HEK293 (cell line): ENCODE results near the gene ACP4.

Source experiments
- CTCF ChIA-PET: fragments of 350-600 bp; formaldehyde crosslinking; extraction: SDS; loops from one replicate; lab custom pipeline; 2021; ENCODE audit warnings: antibody characterized with exemption; lab: Yijun Ruan, JAX
- POLR2A ChIA-PET: fragments of 300-600 bp; formaldehyde crosslinking; extraction: SDS; loops from one replicate; lab custom pipeline; 2020; ENCODE audit warnings: antibody characterized with exemption, inconsistent platforms; lab: Yijun Ruan, JAX
- H3K27ac ChIP-seq: fragments of 200-500 bp; sonication (Bioruptor generic); 2 replicates; pipeline ENCODE4 v1.5.1; 2014; ENCODE audit warnings: low read depth, low read length, control low read depth, inconsistent platforms; ENCODE audit errors: extremely low read depth
- H3K36me3 ChIP-seq, 2 experiments: fragments of 200-500 bp in 1 of 2; sonication (Bioruptor generic) in 1 of 2; 1 replicate in 1 of 2; 2 replicates in 1 of 2; pipeline ENCODE4 v1.5.1; 2014 to 2017; ENCODE audit warnings: inconsistent platforms in 2 of 2, low read length in 2 of 2; ENCODE audit not compliant: control insufficient read depth in 2 of 2, insufficient read depth in 1 of 2
- H3K4me1 ChIP-seq: fragments of 200-500 bp; sonication (Bioruptor generic); 2 replicates; pipeline ENCODE4 v1.5.1; 2014; ENCODE audit warnings: mild to moderate bottlenecking, low read length, inconsistent platforms; ENCODE audit not compliant: control insufficient read depth, insufficient read depth
- H3K4me3 ChIP-seq: 2 replicates; pipeline ENCODE4 v1.5.1; 2011; ENCODE audit warnings: low read depth, mild to moderate bottlenecking, control low read depth, low read length, moderate library complexity
- H3K9me3 ChIP-seq: fragments of 200-500 bp; sonication (Bioruptor generic); 2 replicates; pipeline ENCODE4 v1.5.1; 2014; ENCODE audit warnings: low read depth, low read length, inconsistent platforms; ENCODE audit not compliant: control insufficient read depth, insufficient read depth
- OSR2 ChIP-seq: fragments of 450-650 bp; formaldehyde crosslinking; IDR thresholded peaks from 2 replicates; pipeline ENCODE4 v1.5.1; 2016; ENCODE audit warnings: missing biosample characterization, missing genetic modification characterization
- PATZ1 ChIP-seq: fragments of 450-650 bp; formaldehyde crosslinking; IDR thresholded peaks from 2 replicates; pipeline ENCODE4 v1.5.1; 2016; ENCODE audit warnings: missing biosample characterization, missing genetic modification characterization
- PBX3 ChIP-seq: sonication (generic); formaldehyde crosslinking; IDR thresholded peaks from 2 replicates; pipeline ENCODE4 v1.8.1; 2022; ENCODE audit warnings: mild to moderate bottlenecking, moderate library complexity, missing genetic modification reagents
- PRDM10 ChIP-seq: fragments of 450-650 bp; formaldehyde crosslinking; IDR thresholded peaks from 2 replicates; pipeline ENCODE4 v1.5.1; 2016; ENCODE audit warnings: missing biosample characterization, missing genetic modification characterization
- PRDM2 ChIP-seq: fragments of 450-650 bp; formaldehyde crosslinking; IDR thresholded peaks from 2 replicates; pipeline ENCODE4 v1.5.1; 2016; ENCODE audit warnings: missing biosample characterization, missing genetic modification characterization, borderline replicate concordance
- YY1 ChIP-seq: fragments of 450-650 bp; formaldehyde crosslinking; IDR thresholded peaks from 2 replicates; pipeline ENCODE4 v1.5.1; 2018; ENCODE audit warnings: missing biosample characterization, missing genetic modification characterization
- ZFP69B ChIP-seq: fragments of 450-650 bp; formaldehyde crosslinking; IDR thresholded peaks from 2 replicates; pipeline ENCODE4 v1.5.1; 2016; ENCODE audit warnings: missing biosample characterization, missing genetic modification characterization
- ZNF140 ChIP-seq: fragments of 450-650 bp; formaldehyde crosslinking; IDR thresholded peaks from 2 replicates; pipeline ENCODE4 v1.5.1; 2016; ENCODE audit warnings: missing biosample characterization, missing genetic modification characterization
- ZNF155 ChIP-seq: fragments of 450-650 bp; formaldehyde crosslinking; IDR thresholded peaks from 2 replicates; pipeline ENCODE4 v1.5.1; 2016; ENCODE audit warnings: missing biosample characterization, missing genetic modification characterization
- ZNF404 ChIP-seq: fragments of 450-650 bp; formaldehyde crosslinking; IDR thresholded peaks from 2 replicates; pipeline ENCODE4 v1.5.1; 2017; ENCODE audit warnings: missing biosample characterization, missing genetic modification characterization
- ZNF529 ChIP-seq: fragments of 450-650 bp; formaldehyde crosslinking; IDR thresholded peaks from 2 replicates; pipeline ENCODE4 v1.5.1; 2017; ENCODE audit warnings: missing genetic modification characterization, missing biosample characterization; ENCODE audit not compliant: insufficient replicate concordance
- ZNF561 ChIP-seq: fragments of 450-650 bp; IDR thresholded peaks from 2 replicates; pipeline ENCODE4 v1.5.1; 2018; ENCODE audit warnings: missing biosample characterization, missing genetic modification characterization, borderline replicate concordance
- ZNF629 ChIP-seq: fragments of 450-650 bp; formaldehyde crosslinking; IDR thresholded peaks from 2 replicates; pipeline ENCODE4 v1.5.1; 2017; ENCODE audit warnings: missing biosample characterization, missing genetic modification characterization
- ZNF670 ChIP-seq: fragments of 450-650 bp; formaldehyde crosslinking; IDR thresholded peaks from 2 replicates; pipeline ENCODE4 v1.5.1; 2016; ENCODE audit warnings: missing biosample characterization, missing genetic modification characterization, low read depth
- ZNF76 ChIP-seq: fragments of 450-650 bp; formaldehyde crosslinking; IDR thresholded peaks from 2 replicates; pipeline ENCODE4; 2016; ENCODE audit warnings: low read depth, missing biosample characterization, missing genetic modification characterization, borderline replicate concordance
- ZNF776 ChIP-seq: fragments of 450-650 bp; formaldehyde crosslinking; IDR thresholded peaks from 2 replicates; pipeline ENCODE4 v1.5.0; 2017; ENCODE audit warnings: missing biosample characterization, missing genetic modification characterization, borderline replicate concordance
- ZSCAN4 ChIP-seq: fragments of 450-650 bp; formaldehyde crosslinking; IDR thresholded peaks from 2 replicates; pipeline ENCODE4 v1.5.1; 2017; ENCODE audit warnings: missing biosample characterization, missing genetic modification characterization

The ACP4 gene

GRCh38 chr19:50812474-50812873, 22.3 kb downstream of the ACP4 start:
- no peaks in the 10 kb centered on the region for H3K36me3 ChIP-seq
- H3K9me3 ChIP-seq: no peaks in the 10 kb centered on the region
- no peak overlapping the region for H3K27ac ChIP-seq
- H3K4me1 ChIP-seq: no peaks in the 10 kb centered on the region
- CTCF ChIA-PET: no interaction called here
- POLR2A ChIA-PET: no interaction called here
- TF ChIP-seq PRDM10 (tag by site-specific recombination) (peak; percentile 86), ZNF155 (tag by site-specific recombination) (no peak)
- TF ChIP-seq, all 188 proteins: peak for 1
- H3K4me3 ChIP-seq: no peak overlapping the region

GRCh38 chr19:50814883-50815282, 24.7 kb downstream of the ACP4 start:
- Histone ChIP-seq H3K27ac (no peak overlapping the region), H3K4me3 (no peak overlapping the region), H3K4me1 (no peaks in the 10 kb centered on the region), H3K36me3 (no peaks in the 10 kb centered on the region), H3K9me3 (no peaks in the 10 kb centered on the region)
- no peak for TF ChIP-seq PATZ1 (tag by site-specific recombination)
- TF ChIP-seq ZNF404 (tag by site-specific recombination): no peak
- no peak for TF ChIP-seq ZNF155 (tag by site-specific recombination)
- TF ChIP-seq ZSCAN4 (tag by site-specific recombination): no peak
- TF ChIP-seq OSR2 (tag by site-specific recombination): no peak
- no peak for TF ChIP-seq ZNF529 (tag by site-specific recombination)
- TF ChIP-seq ZNF140 (tag by site-specific recombination): no peak
- no peak for TF ChIP-seq ZFP69B (tag by site-specific recombination)
- no peak for TF ChIP-seq PBX3
- no peak for TF ChIP-seq ZNF629 (tag by site-specific recombination)
- no peak for TF ChIP-seq ZNF670 (tag by site-specific recombination)
- no peak for TF ChIP-seq PRDM2
- no peak for TF ChIP-seq YY1 (tag by site-specific recombination)
- no peak for TF ChIP-seq ZNF776 (tag by site-specific recombination)
- no peak for TF ChIP-seq ZNF76 (tag by site-specific recombination)
- TF ChIP-seq ZNF561 (tag by site-specific recombination): no peak
- POLR2A ChIA-PET: interaction anchor here (0.5 to 2.7 kb wide), 3 partner anchors 11 to 35 kb away, joined by 3 to 23 read pairs (median 3); no protein-coding TSS in a partner anchor
- CTCF ChIA-PET: interaction anchor here (0.6 to 1.7 kb wide), 3 partner anchors 90 to 188 kb away, joined by 3 to 4 read pairs (median 4); no protein-coding TSS in a partner anchor
